Colonic mucosa (tissue), 4 donors: ENCODE data around the gene PPP1R16B. TPM values are rescaled to one million over a fixed set of nuclear protein-coding genes. Genes with fewer than 3 reads are reported as not detected.

Source experiments
- DNase-seq: peaks from one replicate; pipeline ENCODE4 v3.0.0-alpha.2; 2020
- H3K27ac ChIP-seq: fragments of 200-600 bp; one replicate; pipeline ENCODE4 v1.8.0; 2021
- H3K27me3 ChIP-seq: fragments of 200-600 bp; one replicate; pipeline ENCODE4 v1.8.0; 2021
- H3K36me3 ChIP-seq: fragments of 200-600 bp; one replicate; pipeline ENCODE4 v1.8.0; 2021
- H3K4me1 ChIP-seq: fragments of 200-600 bp; one replicate; pipeline ENCODE4 v1.8.0; 2021; ENCODE audit warnings: mild to moderate bottlenecking
- H3K4me3 ChIP-seq: fragments of 200-600 bp; one replicate; pipeline ENCODE4 v1.8.0; 2021
- H3K9ac ChIP-seq, 2 donors: one replicate each; pipeline ENCODE4 v1.7.0; 2013; ENCODE audit warnings: control low read depth in 2 of 2, low read depth in 2 of 2, low read length in 2 of 2
- H3K9me3 ChIP-seq: fragments of 200-600 bp; one replicate; pipeline ENCODE4 v1.8.0; 2021
- CTCF ChIP-seq: fragments of 200-600 bp; IDR thresholded peaks from one replicate; pipeline ENCODE4 v1.8.0; 2022; ENCODE audit warnings: antibody characterized with exemption, mild to moderate bottlenecking
- intact Hi-C: fragments of 100-400 bp; cut with DNase I; formaldehyde crosslinking; loops from one replicate; pipeline ENCODE4 v1.14.1; 2022
- total RNA-seq, 2 donors: library from RNA; stranded (reverse); fragmentation: NEBNext Ultra II Directional in 1 of 2; extraction: Animal tissue kit (Norgen Biotek cat#: 25700) in 1 of 2; gene quantifications; one replicate each; pipeline ENCODE4 v1.2.1, GENCODE V29; 2021
- donor health status: healthy.
- donor health status: DM: no; HTN: no; CAD: no.
- donor health status: DM: no; HTN: no; CAD: no.

PPP1R16B gene
- total RNA-seq, 2 donors from 2014 or later = 2.0 to 2.1 TPM

GRCh38 chr20:38889050-38889449 lies 83.6 kb downstream of the PPP1R16B start:
- TF ChIP-seq CTCF = no peak
- Histone ChIP-seq H3K4me1 (no peaks in the 10 kb centered on the region), H3K4me3 (no peak overlapping the region), H3K27ac (no peak overlapping the region), H3K9me3 (no peaks in the 10 kb centered on the region), H3K27me3 (no peaks in the 10 kb centered on the region), H3K9ac (no peak overlapping the region), H3K36me3 (no peaks in the 10 kb centered on the region)
- DNase-seq = no peak
- intact Hi-C loops = no loop called here

GRCh38 chr20:38889792-38890496 lies 84.4 kb downstream of the PPP1R16B start:
- Histone ChIP-seq H3K27me3 (no peaks in the 10 kb centered on the region), H3K4me3 (no peak overlapping the region), H3K9me3 (no peaks in the 10 kb centered on the region), H3K36me3 (no peaks in the 10 kb centered on the region), H3K9ac (no peak overlapping the region), H3K27ac (no peak overlapping the region), H3K4me1 (no peaks in the 10 kb centered on the region)
- no peak for TF ChIP-seq CTCF
- DNase-seq = no peak
- intact Hi-C loops = loop anchor here (10.0 kb wide), 1 partner anchor 245 kb away; no protein-coding TSS in a partner anchor

- Histone ChIP-seq H3K36me3 (no peaks in the 10 kb centered on the region), H3K9ac (no peak overlapping the region), H3K9me3 (no peaks in the 10 kb centered on the region), H3K4me3 (no peak overlapping the region), H3K4me1 (no peaks in the 10 kb centered on the region), H3K27me3 (no peaks in the 10 kb centered on the region), H3K27ac (no peak overlapping the region)
- no peak for TF ChIP-seq CTCF
- DNase-seq = no peak
- intact Hi-C loops = loop anchor here (10.0 kb wide), 1 partner anchor 246 kb away; no protein-coding TSS in a partner anchor
These were observed 85.0 kb downstream of the PPP1R16B start for GRCh38 chr20:38890497-38890818.

- Histone ChIP-seq H3K36me3 (no peaks in the 10 kb centered on the region), H3K9me3 (no peaks in the 10 kb centered on the region), H3K4me3 (no peak overlapping the region), H3K4me1 (no peaks in the 10 kb centered on the region), H3K27ac (no peak overlapping the region), H3K27me3 (no peaks in the 10 kb centered on the region), H3K9ac (no peak overlapping the region)
- TF ChIP-seq CTCF = no peak
- no peak for DNase-seq
- intact Hi-C loops = loop anchor here (2.0 to 10.0 kb wide), 2 partner anchors 32 to 248 kb away; no protein-coding TSS in a partner anchor
These were observed 86.8 kb downstream of the PPP1R16B start for GRCh38 chr20:38892091-38892981.

- Histone ChIP-seq H3K4me3 (no peak overlapping the region), H3K27me3 (no peaks in the 10 kb centered on the region), H3K4me1 (no peaks in the 10 kb centered on the region), H3K27ac (no peak overlapping the region), H3K9me3 (no peaks in the 10 kb centered on the region), H3K36me3 (no peaks in the 10 kb centered on the region), H3K9ac (no peak overlapping the region)
- DNase-seq = no peak
- TF ChIP-seq CTCF = no peak
- intact Hi-C loops = loop anchor here (2.0 to 10.0 kb wide), 2 partner anchors 32 to 248 kb away; no protein-coding TSS in a partner anchor
These were observed 87.6 kb downstream of the PPP1R16B start for GRCh38 chr20:38893056-38893564.
